Mesodermal cell (in vitro differentiated cells): ENCODE data around the gene AMBP.

Experiments
- H3K27ac ChIP-seq: 2 replicates; pipeline ENCODE4 v1.7.0; 2013; ENCODE audit warnings: mild to moderate bottlenecking, low read depth, low read length, moderate library complexity; ENCODE audit not compliant: severe bottlenecking
- H3K36me3 ChIP-seq: 2 replicates; pipeline ENCODE4 v1.7.1; 2013; ENCODE audit warnings: mild to moderate bottlenecking, low read length, moderate library complexity; ENCODE audit not compliant: control insufficient read depth, insufficient read depth
- H3K4me1 ChIP-seq: one replicate; pipeline ENCODE4 v1.7.1; 2013; ENCODE audit warnings: mild to moderate bottlenecking, low read length; ENCODE audit not compliant: insufficient read depth, control insufficient read depth, poor library complexity, severe bottlenecking
- H3K4me3 ChIP-seq: 2 replicates; pipeline ENCODE4 v1.7.0; 2013; ENCODE audit warnings: low read length, control low read depth, mild to moderate bottlenecking; ENCODE audit not compliant: insufficient read depth, poor library complexity, severe bottlenecking; ENCODE audit errors: extremely low read depth
- H3K9me3 ChIP-seq: 2 replicates; pipeline ENCODE4 v1.7.1; 2013; ENCODE audit warnings: mild to moderate bottlenecking, low read length, moderate library complexity; ENCODE audit not compliant: control insufficient read depth
- WGBS, 2 experiments: methylation state at CpG; one replicate each; pipeline ENCODE4 v1.1.5; 2013; ENCODE audit warnings: missing lambda C conversion rate in 2 of 2; ENCODE audit not compliant: insufficient coverage in 2 of 2; 5-methylcytosine and 5-hydroxymethylcytosine counted together

The AMBP gene

GRCh38 chr9:114035845-114036801 lies 42.0 kb downstream of the AMBP start:
- H3K9me3 ChIP-seq, result no peaks in the 10 kb centered on the region
- H3K27ac ChIP-seq, result no peak overlapping the region
- no peaks in the 10 kb centered on the region for H3K4me1 ChIP-seq
- WGBS, 2 experiments, result 98 to 99% methylated on average over 11 to 14 of the region's 18 CpGs
- H3K4me3 ChIP-seq, result no peak overlapping the region
- H3K36me3 ChIP-seq, result peaks cover 67% of the 10 kb centered on the region

GRCh38 chr9:114035221-114035844 lies 42.8 kb downstream of the AMBP start:
- Histone ChIP-seq H3K36me3 (peaks cover 74% of the 10 kb centered on the region), H3K4me1 (no peaks in the 10 kb centered on the region), H3K9me3 (no peaks in the 10 kb centered on the region), H3K27ac (no peak overlapping the region), H3K4me3 (no peak overlapping the region)
- 93 to 96% methylated on average over 15 to 17 of the region's 17 CpGs for WGBS, 2 experiments

GRCh38 chr9:114034661-114035062 lies 43.4 kb downstream of the AMBP start:
- 93 to 100% methylated on average over 4 of the region's 4 CpGs for WGBS, 2 experiments
- no peaks in the 10 kb centered on the region for H3K9me3 ChIP-seq
- H3K4me3 ChIP-seq, result no peak overlapping the region
- H3K36me3 ChIP-seq, result peaks cover 76% of the 10 kb centered on the region
- no peaks in the 10 kb centered on the region for H3K4me1 ChIP-seq
- H3K27ac ChIP-seq, result no peak overlapping the region

GRCh38 chr9:114034196-114034595 lies 43.9 kb downstream of the AMBP start:
- Histone ChIP-seq H3K36me3 (peaks cover 76% of the 10 kb centered on the region), H3K4me1 (no peaks in the 10 kb centered on the region), H3K27ac (no peak overlapping the region), H3K4me3 (no peak overlapping the region), H3K9me3 (no peaks in the 10 kb centered on the region)
- 95 to 97% methylated on average over 9 to 10 of the region's 10 CpGs for WGBS, 2 experiments

- Histone ChIP-seq H3K4me3 (no peak overlapping the region), H3K4me1 (no peaks in the 10 kb centered on the region), H3K9me3 (no peaks in the 10 kb centered on the region), H3K27ac (no peak overlapping the region), H3K36me3 (peaks cover 78% of the 10 kb centered on the region)
- WGBS, 2 experiments, result 78 to 80% methylated on average over 10 to 12 of the region's 12 CpGs
Measured at GRCh38 chr9:114033397-114034103, 44.5 kb downstream of the AMBP start.

- H3K4me1 ChIP-seq, result no peaks in the 10 kb centered on the region
- WGBS, 2 experiments, result 91 to 93% methylated on average over 14 of the region's 19 CpGs
- no peak overlapping the region for H3K4me3 ChIP-seq
Measured at GRCh38 chr9:114031948-114032840, 45.9 kb downstream of the AMBP start.

GRCh38 chr9:114031037-114031630 lies 47.0 kb downstream of the AMBP start:
- 94 to 100% methylated on average over 2 to 5 of the region's 7 CpGs for WGBS, 2 experiments
- H3K36me3 ChIP-seq, result peaks cover 77% of the 10 kb centered on the region
- no peaks in the 10 kb centered on the region for H3K4me1 ChIP-seq
- H3K27ac ChIP-seq, result no peak overlapping the region
- H3K9me3 ChIP-seq, result no peaks in the 10 kb centered on the region
- H3K4me3 ChIP-seq, result no peak overlapping the region

More at GRCh38 chr9:114031948-114032840, 45.9 kb downstream of the AMBP start:
- no peaks in the 10 kb centered on the region for H3K9me3 ChIP-seq
- peaks cover 80% of the 10 kb centered on the region for H3K36me3 ChIP-seq
- H3K27ac ChIP-seq, result peak overlapping the region; percentile 5

- no peaks in the 10 kb centered on the region for H3K4me1 ChIP-seq
- no peaks in the 10 kb centered on the region for H3K9me3 ChIP-seq
- peaks cover 77% of the 10 kb centered on the region for H3K36me3 ChIP-seq
- H3K27ac ChIP-seq, result no peak overlapping the region
- 93 to 95% methylated on average over 8 to 9 of the region's 9 CpGs for WGBS, 2 experiments
- no peak overlapping the region for H3K4me3 ChIP-seq
Measured at GRCh38 chr9:114030364-114030763, 47.7 kb downstream of the AMBP start.

GRCh38 chr9:114029311-114030170 lies 48.6 kb downstream of the AMBP start:
- peaks cover 80% of the 10 kb centered on the region for H3K36me3 ChIP-seq
- H3K9me3 ChIP-seq, result no peaks in the 10 kb centered on the region
- peaks cover 5% of the 10 kb centered on the region for H3K4me1 ChIP-seq
- no peak overlapping the region for H3K4me3 ChIP-seq
- WGBS, 2 experiments, result 89 to 96% methylated on average over 9 to 12 of the region's 12 CpGs
- H3K27ac ChIP-seq, result no peak overlapping the region
